ENCODE data around the gene SSUH2.

Gene SSUH2

DNA sequence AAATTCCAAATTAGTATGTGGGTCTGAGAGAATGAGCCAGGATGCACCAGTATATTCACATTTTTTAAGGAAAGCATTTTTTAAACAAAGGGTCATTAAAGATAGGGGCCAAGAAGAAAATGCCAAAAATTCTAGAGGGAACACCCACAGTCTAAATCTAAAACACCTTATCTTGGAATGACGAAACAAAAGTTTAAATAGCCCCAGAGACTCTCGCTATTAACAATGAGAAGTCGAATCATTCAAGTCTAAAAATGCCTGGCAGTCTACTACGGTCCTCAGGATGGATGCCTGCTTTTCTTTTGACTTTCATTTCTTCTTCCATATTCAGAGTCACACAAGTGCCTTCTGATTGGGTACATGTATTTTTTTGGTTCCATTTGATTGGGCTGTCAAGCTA, 66.3 kb downstream of the SSUH2 start:
- DNase-seq = no peak

DNA sequence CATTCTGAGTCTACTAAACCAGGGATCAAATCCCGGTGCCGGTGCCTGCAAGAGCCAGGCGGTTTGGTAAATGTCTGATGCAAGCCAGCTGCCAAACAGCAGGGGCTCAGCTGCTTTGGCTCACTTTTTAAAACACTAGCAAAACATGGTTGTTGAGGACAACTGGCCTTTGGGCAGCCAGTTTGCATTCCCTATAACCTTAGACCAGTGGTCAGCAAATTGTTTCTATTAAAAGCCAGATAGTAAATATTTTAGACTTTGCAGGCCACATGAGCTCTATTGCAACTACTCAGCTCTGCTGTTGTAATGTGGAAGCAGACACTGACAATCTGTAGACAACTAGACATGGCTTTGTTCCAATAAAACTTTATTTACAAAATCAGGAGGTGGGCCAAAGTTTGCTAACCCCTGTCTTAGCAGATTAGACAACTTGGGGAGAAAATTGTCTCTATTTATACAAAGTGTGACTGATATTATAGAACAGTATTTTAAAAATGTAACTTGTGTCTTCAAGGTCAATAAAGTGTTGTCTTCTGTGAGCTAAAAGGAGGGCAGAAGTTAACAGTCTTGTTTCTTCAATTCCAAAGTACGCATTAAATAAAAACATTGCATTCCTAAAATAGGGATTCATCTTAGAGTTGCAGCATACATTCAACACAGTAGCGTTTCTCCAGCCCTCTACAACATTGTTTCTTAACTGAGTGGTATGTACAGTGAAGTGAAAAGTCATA, 67.6 kb downstream of the SSUH2 start:
- DNase-seq = no peak

DNA sequence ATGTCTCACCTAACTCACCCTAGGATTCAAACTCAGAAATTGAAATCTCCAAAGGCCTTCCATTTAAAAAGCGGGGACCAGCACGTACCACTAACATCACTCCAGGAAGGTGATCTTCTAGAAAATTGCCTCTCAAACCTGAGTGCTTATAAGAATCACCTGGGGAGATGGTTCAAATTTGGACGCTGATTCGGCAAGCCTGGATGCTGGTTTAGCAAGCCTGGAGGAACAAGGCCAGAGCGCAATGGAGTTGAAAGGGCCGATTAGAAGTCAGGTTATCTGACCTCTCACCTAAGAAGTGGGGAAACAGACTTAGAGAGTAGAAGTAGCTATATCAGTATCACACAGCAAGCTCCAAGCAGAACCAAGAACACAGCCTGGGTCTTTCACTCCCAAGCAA, 68.2 kb downstream of the SSUH2 start:
- no peak for DNase-seq

DNA sequence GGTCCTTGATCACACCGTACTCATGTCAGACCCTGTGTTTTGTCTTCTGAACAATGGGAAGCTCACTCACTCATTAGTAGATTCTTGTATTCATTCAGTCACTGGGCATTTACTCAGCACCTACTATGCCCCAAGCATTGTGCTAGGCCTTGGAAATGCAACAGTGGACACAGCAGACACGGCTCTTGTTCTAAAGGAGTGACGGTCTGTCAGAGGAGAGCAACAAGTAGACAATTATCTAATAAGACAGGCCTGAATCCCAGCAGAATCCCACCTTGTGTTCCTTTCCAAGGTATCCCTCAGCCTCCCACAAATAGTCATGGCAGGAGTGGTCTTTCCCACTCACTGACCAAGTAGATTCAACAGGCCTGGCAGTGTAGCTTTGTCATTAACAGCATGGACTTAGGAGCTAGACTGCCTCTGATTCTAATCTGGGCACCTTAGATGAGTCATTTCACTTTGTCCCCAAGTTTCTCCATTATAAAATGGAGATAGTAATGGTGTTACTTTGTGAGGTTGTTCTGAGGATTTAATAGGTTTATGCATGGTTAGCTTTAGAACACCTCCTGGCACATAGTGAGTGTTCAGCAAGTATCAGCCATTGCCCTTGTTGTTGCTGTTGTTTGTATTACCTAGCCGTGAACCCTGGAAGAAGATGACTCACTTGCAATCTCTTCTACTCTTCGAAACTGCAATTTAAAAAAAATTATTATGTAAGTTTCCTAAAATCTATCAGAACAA, 69.1 kb downstream of the SSUH2 start:
- DNase-seq = no peak

DNA sequence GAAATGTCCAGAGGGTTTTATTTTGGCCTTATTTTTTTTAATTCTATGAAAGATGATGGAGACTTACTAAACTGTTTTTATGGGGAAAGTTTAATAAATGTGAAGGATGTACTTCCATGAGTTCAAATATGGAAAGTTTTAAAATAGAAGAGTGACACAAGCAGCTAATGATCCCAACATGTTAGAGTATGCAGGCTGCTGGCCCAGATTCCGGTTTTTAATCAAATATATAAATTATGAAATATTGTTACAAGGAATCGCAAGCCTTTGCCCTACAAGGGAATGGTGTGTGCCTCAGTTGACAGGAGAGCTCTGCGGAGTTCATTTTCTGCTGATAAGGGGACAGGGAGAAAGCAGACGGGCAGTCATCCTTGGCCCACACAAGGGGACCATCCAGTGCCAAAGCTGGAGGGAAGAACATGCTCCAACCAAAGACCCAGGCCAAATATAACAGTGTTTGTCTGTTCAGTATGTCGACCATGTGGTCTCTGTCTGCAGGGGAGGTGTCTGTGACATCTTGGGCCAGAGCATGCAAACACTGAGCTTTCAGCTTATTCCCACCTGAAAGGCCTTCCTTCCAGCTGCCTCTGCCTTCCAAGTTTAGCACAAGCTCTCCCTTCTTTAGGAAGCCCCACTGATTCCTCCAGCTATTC, 69.8 kb downstream of the SSUH2 start:
- no peak for DNase-seq

DNA sequence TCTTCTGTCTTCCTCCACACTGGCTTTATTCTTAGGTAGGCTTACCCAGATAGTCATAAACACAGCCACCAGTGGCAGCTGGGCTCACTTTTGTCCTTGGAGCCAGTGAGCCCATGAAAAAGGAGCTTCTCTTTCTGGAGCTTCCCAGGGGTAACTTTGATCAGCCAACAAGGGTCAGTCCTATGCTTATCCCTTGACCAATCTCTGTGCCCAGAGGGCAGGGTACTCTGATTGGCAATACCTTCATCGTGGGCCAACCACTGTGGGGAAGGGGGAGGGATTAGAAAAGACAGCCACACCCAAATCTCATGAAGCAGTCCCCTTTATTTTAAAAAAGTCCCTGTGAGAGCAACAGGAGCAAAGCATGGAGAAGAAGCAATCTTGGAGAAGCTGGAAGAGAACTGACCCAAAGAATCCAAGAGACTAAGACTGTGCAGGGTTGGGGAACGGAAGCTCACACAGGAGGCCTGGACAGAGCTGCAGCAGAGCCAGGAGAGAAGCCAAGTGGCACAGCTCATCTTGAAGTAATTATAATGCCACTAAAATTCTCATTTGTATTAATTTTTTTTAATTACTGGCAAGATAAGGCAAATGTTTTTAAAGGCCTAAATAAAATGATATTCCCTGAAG, 70.4 kb downstream of the SSUH2 start:
- DNase-seq = no peak

DNA sequence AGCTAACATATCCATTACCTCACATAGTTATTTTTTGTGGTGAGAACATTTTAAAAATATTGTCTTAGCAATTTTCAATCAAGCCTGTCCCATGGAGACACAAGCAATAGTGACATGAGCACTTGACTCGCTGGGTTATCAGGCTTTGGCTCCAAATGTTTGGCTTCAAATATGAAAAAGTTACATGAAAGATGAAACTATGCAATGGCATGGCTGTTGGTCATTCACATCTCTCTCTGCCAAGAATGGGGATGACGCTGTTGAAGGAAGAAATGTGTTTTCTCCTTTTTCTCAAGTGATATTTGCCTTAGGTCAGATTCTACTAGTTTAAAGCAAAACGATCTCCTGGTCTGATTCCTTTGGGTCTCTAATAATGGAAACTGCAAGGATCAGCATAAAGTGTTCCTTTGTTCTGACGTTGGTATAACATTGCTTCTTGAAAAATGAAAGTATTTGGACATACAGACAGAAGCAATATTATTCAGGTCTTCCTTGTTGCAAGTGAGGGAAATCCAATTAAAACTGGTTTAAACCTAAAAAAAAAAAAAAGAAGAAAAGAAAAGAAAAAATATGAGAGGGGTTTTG, 71.2 kb downstream of the SSUH2 start:
- no peak for DNase-seq

DNA sequence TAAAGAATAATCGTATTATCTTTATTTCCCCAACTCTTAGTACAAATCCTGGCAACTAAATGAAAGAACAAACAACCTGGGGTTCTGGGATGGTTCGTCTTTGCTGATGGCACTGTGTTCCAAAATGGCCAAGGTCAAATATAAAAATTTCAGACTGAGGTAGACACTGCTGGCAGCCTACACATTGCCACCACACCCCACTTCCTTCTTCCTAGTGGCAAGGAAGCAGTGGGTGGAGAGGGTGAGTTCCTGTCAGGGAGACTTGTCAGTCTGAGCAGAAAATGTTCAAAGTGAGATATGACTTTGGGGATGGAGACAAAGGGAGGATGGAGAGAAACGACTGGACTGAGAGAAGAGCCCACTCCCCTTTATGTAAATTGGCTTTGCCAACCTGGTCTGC, 73.3 kb downstream of the SSUH2 start:
- DNase-seq = peak; percentile 6

Measured in activated CD4-positive, alpha-beta T cell treated with anti-CD3 and anti-CD28 coated beads for 48 hours (primary cell).